Neural cell (in vitro differentiated cells): ENCODE data around the gene TPGS1. TPM values are rescaled to one million over a fixed set of nuclear protein-coding genes. Genes with fewer than 3 reads are reported as not detected.

Experiments used
- H2AFZ ChIP-seq: fragments of 200-600, 300-800 bp; sonication (generic), shearing (Covaris generic); 2 replicates; pipeline ENCODE4 v1.6.0; 2014; ENCODE audit warnings: low read depth, mild to moderate bottlenecking, antibody characterized with exemption, low read length, moderate library complexity
- H3F3A ChIP-seq: fragments of 200-600 bp; shearing (Covaris generic); 2 replicates; pipeline ENCODE4 v1.6.1; 2016; ENCODE audit warnings: mild to moderate bottlenecking, moderate library complexity, mixed read lengths, antibody characterized with exemption, low read length; ENCODE audit not compliant: insufficient read depth, poor library complexity, severe bottlenecking
- H3K27ac ChIP-seq: fragments of 200-600, 300-800 bp; sonication (generic), shearing (Covaris generic); 2 replicates; pipeline ENCODE4 v1.5.1; 2014; ENCODE audit warnings: mild to moderate bottlenecking, low read length, moderate library complexity
- H3K27me3 ChIP-seq: fragments of 300-800, 200-600 bp; sonication (generic), shearing (Covaris generic); 2 replicates; pipeline ENCODE4 v1.6.0; 2014; ENCODE audit warnings: mild to moderate bottlenecking, low read depth, low read length, moderate library complexity; ENCODE audit not compliant: insufficient read depth
- H3K36me3 ChIP-seq: fragments of 300-800, 200-600 bp; sonication (generic), shearing (Covaris generic); 2 replicates; pipeline ENCODE4 v1.5.1; 2014; ENCODE audit warnings: mild to moderate bottlenecking, antibody characterized with exemption, low read length, moderate library complexity; ENCODE audit not compliant: insufficient read depth
- H3K4me2 ChIP-seq: fragments of 300-800, 200-600 bp; sonication (generic), shearing (Covaris generic); 2 replicates; pipeline ENCODE4 v1.6.0; 2014; ENCODE audit warnings: mild to moderate bottlenecking, low read length
- H3K4me3 ChIP-seq: fragments of 300-800, 200-600 bp; sonication (generic), shearing (Covaris generic); 2 replicates; pipeline ENCODE4 v1.5.1; 2014; ENCODE audit warnings: mild to moderate bottlenecking, low read length, moderate library complexity
- H3K79me2 ChIP-seq: fragments of 200-600 bp; shearing (Covaris generic); replicated peaks from 2 replicates; pipeline ENCODE4 v1.6.0; 2014; ENCODE audit warnings: mild to moderate bottlenecking, low read length, moderate library complexity; ENCODE audit not compliant: insufficient read depth
- H3K9ac ChIP-seq: fragments of 300-800, 200-600 bp; sonication (generic), shearing (Covaris generic); 2 replicates; pipeline ENCODE4 v1.6.1; 2016; ENCODE audit warnings: mild to moderate bottlenecking, low read length, mixed read lengths
- H3K9me2 ChIP-seq: fragments of 200-600 bp; shearing (Covaris generic); 2 replicates; pipeline ENCODE4 v1.6.1; 2016; ENCODE audit warnings: mild to moderate bottlenecking, low read length, mixed read lengths; ENCODE audit not compliant: insufficient read depth
- H3K9me3 ChIP-seq: fragments of 200-600, 300-800 bp; sonication (generic), shearing (Covaris generic); 2 replicates; pipeline ENCODE4 v1.6.1; 2016; ENCODE audit warnings: mild to moderate bottlenecking, mixed run types, low read length, moderate library complexity, mixed read lengths
- H4K20me1 ChIP-seq: fragments of 200-600 bp; shearing (Covaris generic); 2 replicates; pipeline ENCODE4 v1.6.1; 2016; ENCODE audit warnings: mild to moderate bottlenecking, mixed run types; ENCODE audit not compliant: insufficient read depth
- CTCF ChIP-seq: fragments of 450-650 bp; IDR thresholded peaks from 2 replicates; pipeline ENCODE4 v1.5.1; 2014; ENCODE audit warnings: antibody characterized with exemption, mild to moderate bottlenecking, moderate library complexity; ENCODE audit not compliant: poor library complexity, severe bottlenecking
- EP300 ChIP-seq: fragments of 450-650 bp; conservative IDR thresholded peaks from 2 replicates; pipeline ENCODE4 v1.6.1; 2014; ENCODE audit warnings: antibody characterized with exemption, mild to moderate bottlenecking, moderate library complexity; ENCODE audit not compliant: poor library complexity, severe bottlenecking
- EZH2 ChIP-seq: fragments of 200-600, 300-800 bp; shearing (Covaris generic), sonication (generic); IDR thresholded peaks from 2 replicates; pipeline ENCODE4 v1.6.1; 2014; ENCODE audit warnings: antibody characterized with exemption, low read length, borderline replicate concordance, mild to moderate bottlenecking; ENCODE audit not compliant: insufficient read depth, poor library complexity, severe bottlenecking
- MXI1 ChIP-seq: fragments of 450-650 bp; conservative IDR thresholded peaks from 2 replicates; pipeline ENCODE4 v1.6.1; 2014; ENCODE audit warnings: antibody characterized with exemption, mild to moderate bottlenecking; ENCODE audit not compliant: poor library complexity, severe bottlenecking
- POLR2AphosphoS5 ChIP-seq: IDR thresholded peaks from 2 replicates; pipeline ENCODE4 v1.6.1; 2012
- RAD21 ChIP-seq: fragments of 450-650 bp; conservative IDR thresholded peaks from 2 replicates; pipeline ENCODE4 v1.6.1; 2014; ENCODE audit warnings: antibody characterized with exemption, mild to moderate bottlenecking, moderate library complexity
- REST ChIP-seq: IDR thresholded peaks from 2 replicates; pipeline ENCODE4 v1.6.1; 2012; ENCODE audit warnings: borderline replicate concordance
- SMC3 ChIP-seq: fragments of 450-650 bp; conservative IDR thresholded peaks from 2 replicates; pipeline ENCODE4 v1.6.1; 2014; ENCODE audit warnings: antibody characterized with exemption, mild to moderate bottlenecking, moderate library complexity; ENCODE audit not compliant: poor library complexity
- TAF1 ChIP-seq: IDR thresholded peaks from 2 replicates; pipeline ENCODE4 v1.6.1; 2012; ENCODE audit warnings: low read depth
- polyA plus RNA-seq: library from polyadenylated mRNA; depleted of rRNA; stranded (reverse); fragments of >200 nt; gene quantifications from 2 replicates; pipeline ENCODE4 v1.2.3, GENCODE V29; 2014

TPGS1 gene
- polyA plus RNA-seq, 1 donor from 2014 or later, result 79.6 TPM

DNA sequence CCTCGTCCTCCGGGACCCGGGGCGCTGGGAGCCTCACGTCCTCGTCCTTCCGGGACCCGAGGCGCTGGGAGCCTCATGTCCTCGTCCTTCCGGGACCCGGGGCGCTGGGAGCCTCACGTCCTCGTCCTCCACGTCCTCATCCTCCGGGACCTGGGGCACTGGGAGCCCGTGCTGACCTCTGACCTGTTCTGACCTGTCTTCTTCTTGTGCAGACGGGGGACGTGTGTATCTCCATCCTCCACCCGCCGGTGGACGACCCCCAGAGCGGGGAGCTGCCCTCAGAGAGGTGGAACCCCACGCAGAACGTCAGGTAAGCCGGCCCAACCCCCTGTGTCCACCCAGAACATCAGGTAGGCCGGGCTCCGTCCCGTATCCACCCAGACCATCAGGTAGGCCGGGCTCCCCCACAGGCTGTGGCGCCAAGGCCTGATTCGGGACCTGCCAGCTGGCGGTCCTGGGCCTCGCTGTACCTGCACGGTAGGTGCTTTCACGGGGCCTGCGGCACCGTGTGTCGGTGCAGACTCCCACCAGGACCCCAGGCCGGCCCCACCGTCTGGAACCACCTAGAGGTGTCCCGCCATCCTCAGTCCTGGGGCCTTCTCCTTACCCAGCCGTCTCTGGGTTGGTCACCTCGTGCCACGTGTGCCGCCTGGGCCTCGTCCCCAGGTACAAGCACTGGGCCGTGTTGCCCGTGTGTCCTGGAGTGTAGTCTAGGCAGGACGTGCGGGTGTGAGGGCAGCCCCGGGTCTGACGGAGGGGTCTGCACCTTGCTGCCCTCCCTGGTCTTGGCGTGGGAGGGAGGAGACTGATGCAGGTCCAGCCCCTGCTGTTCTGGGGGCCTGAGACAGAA, 29.0 kb downstream of the TPGS1 start:
- H3K9me3 ChIP-seq, result no peaks in the 10 kb centered on the region
- H3K27ac ChIP-seq, result no peak overlapping the region
- no peaks in the 10 kb centered on the region for H3K36me3 ChIP-seq
- H3K79me2 ChIP-seq, result peaks cover 30% of the 10 kb centered on the region
- no peak overlapping the region for H3K4me2 ChIP-seq
- H3K9me2 ChIP-seq, result no peaks in the 10 kb centered on the region
- H4K20me1 ChIP-seq, result peaks cover 16% of the 10 kb centered on the region
- no peak overlapping the region for H3K4me3 ChIP-seq
- H3K9ac ChIP-seq, result no peak overlapping the region
- H2AFZ ChIP-seq, result no peak overlapping the region
- no peaks in the 10 kb centered on the region for H3K27me3 ChIP-seq
- TF ChIP-seq CTCF, result no peak
- no peak for TF ChIP-seq SMC3
- no peak for TF ChIP-seq TAF1
- no peak for TF ChIP-seq EZH2
- no peak for TF ChIP-seq MXI1
- TF ChIP-seq EP300, result no peak
- no peak for TF ChIP-seq RAD21
- no peak for TF ChIP-seq REST
- TF ChIP-seq POLR2AphosphoS5, result no peak
- H3F3A ChIP-seq, result no peaks in the 10 kb centered on the region

- Histone ChIP-seq H3K36me3 (no peaks in the 10 kb centered on the region), H3K9me2 (no peaks in the 10 kb centered on the region), H3K4me3 (no peak overlapping the region), H3K4me2 (no peak overlapping the region), H3K27me3 (no peaks in the 10 kb centered on the region), H3F3A (no peaks in the 10 kb centered on the region), H3K79me2 (peaks cover 30% of the 10 kb centered on the region), H2AFZ (no peak overlapping the region), H4K20me1 (peaks cover 16% of the 10 kb centered on the region), H3K9me3 (no peaks in the 10 kb centered on the region), H3K9ac (no peak overlapping the region), H3K27ac (no peak overlapping the region)
- no peak for TF ChIP-seq RAD21
- no peak for TF ChIP-seq SMC3
- no peak for TF ChIP-seq POLR2AphosphoS5
- TF ChIP-seq EP300, result no peak
- no peak for TF ChIP-seq MXI1
Measured at GRCh38 chr19:536881-537404, 29.6 kb downstream of the TPGS1 start.
